Measurements from ENCODE around the gene KMT2E.
"Not testable (repeated sequence)": the region's sequence is repeated elsewhere in the genome, so short reads cannot be mapped to it uniquely, and the experiment has no call there.

The KMT2E gene

GRCh38 chr7:105013816-105014692 is at the start of gene KMT2E:
Gene KMT2E, plus strand, starts transcription at chr7:105014205. Its CDS starts 26,748 bp downstream, at chr7:105040953.
- DNase-seq (ENCODE audit: low spot score): peak; percentile 86

GRCh38 chr7:104964626-104965236 is 49.3 kb upstream of the KMT2E start:
- DNase-seq (ENCODE audit: low spot score): no peak

GRCh38 chr7:104966022-104966421 is 48.0 kb upstream of the KMT2E start:
- DNase-seq (ENCODE audit: low spot score): no peak

GRCh38 chr7:104967088-104967487 is 46.9 kb upstream of the KMT2E start:
- peak; percentile 40 for DNase-seq (ENCODE audit: low spot score)

- peak; percentile 71 for DNase-seq (ENCODE audit: low spot score)
Observed at GRCh38 chr7:104967595-104967994, 46.4 kb upstream of the KMT2E start.

GRCh38 chr7:104968648-104969047 is 45.4 kb upstream of the KMT2E start:
- DNase-seq (ENCODE audit: low spot score): no peak

GRCh38 chr7:104969183-104969582 is 44.8 kb upstream of the KMT2E start:
- no peak for DNase-seq (ENCODE audit: low spot score)

- DNase-seq (ENCODE audit: low spot score): peak; percentile 61
Observed at GRCh38 chr7:104971290-104972071, 42.5 kb upstream of the KMT2E start.

- peak; percentile 46 for DNase-seq (ENCODE audit: low spot score)
Observed at GRCh38 chr7:104972500-104972899, 41.5 kb upstream of the KMT2E start.

- DNase-seq (ENCODE audit: low spot score): no peak
Observed at GRCh38 chr7:104973227-104973626, 40.8 kb upstream of the KMT2E start.

GRCh38 chr7:104973909-104974415 is 40.0 kb upstream of the KMT2E start:
- DNase-seq (ENCODE audit: low spot score): peak; percentile 67

- DNase-seq (ENCODE audit: low spot score): not testable (repeated sequence)
Observed at GRCh38 chr7:104975553-104975952, 38.5 kb upstream of the KMT2E start.

- DNase-seq (ENCODE audit: low spot score): no peak
Observed at GRCh38 chr7:104976966-104977636, 36.9 kb upstream of the KMT2E start.

GRCh38 chr7:104978460-104978859 is 35.5 kb upstream of the KMT2E start:
- DNase-seq (ENCODE audit: low spot score): peak; percentile 32

GRCh38 chr7:104979167-104979841 is 34.7 kb upstream of the KMT2E start:
- no peak for DNase-seq (ENCODE audit: low spot score)

- DNase-seq (ENCODE audit: low spot score): no peak
Observed at GRCh38 chr7:104980440-104980839, 33.6 kb upstream of the KMT2E start.

GRCh38 chr7:104980841-104981671 is 32.9 kb upstream of the KMT2E start:
- peak; percentile 43 for DNase-seq (ENCODE audit: low spot score)

- no peak for DNase-seq (ENCODE audit: low spot score)
Observed at GRCh38 chr7:104981672-104982037, 32.4 kb upstream of the KMT2E start.

GRCh38 chr7:104982308-104983075 is 31.5 kb upstream of the KMT2E start:
- DNase-seq (ENCODE audit: low spot score): no peak
